ENCODE measurements around the gene PACS1.

GRCh38 chr11:66230156-66230555 lies 160.1 kb downstream of the PACS1 start:
- TF ChIP-seq POLR2A (IDR thresholded peaks at IDR 0.05) (no peak), CTCF (IDR thresholded peaks at IDR 0.05) (no peak)

All from right lobe of liver (tissue), 4 donors.